ENCODE results near the gene ITGA6. TPM values are rescaled to one million over a fixed set of nuclear protein-coding genes. Genes with fewer than 3 reads are reported as not detected.

ITGA6 gene
- total RNA-seq, 1 donor from 2014 or later = 200 TPM

- no peak for DNase-seq
Measured at GRCh38 chr2:172416447-172417058, 10.8 kb upstream of the ITGA6 start.

- DNase-seq = peak; percentile 57
Measured at GRCh38 chr2:172420216-172420615, 7.2 kb upstream of the ITGA6 start.

- DNase-seq = no peak
Measured at GRCh38 chr2:172423160-172423559, 4.2 kb upstream of the ITGA6 start.

GRCh38 chr2:172425336-172425735, 2.0 kb upstream of the ITGA6 start:
- DNase-seq = no peak

- DNase-seq = no peak
Measured at GRCh38 chr2:172426635-172427255, 641 bp upstream of the ITGA6 start.

GRCh38 chr2:172427990-172428831, 825 bp downstream of the ITGA6 start:
- DNase-seq = peak; percentile 62

- no peak for DNase-seq
Measured at GRCh38 chr2:172428832-172429210, 1.4 kb downstream of the ITGA6 start.

GRCh38 chr2:172429301-172429968, 2.0 kb downstream of the ITGA6 start:
- DNase-seq = peak; percentile 61

- DNase-seq = no peak
Measured at GRCh38 chr2:172430027-172430426, 2.6 kb downstream of the ITGA6 start.

GRCh38 chr2:172430678-172431077, 3.3 kb downstream of the ITGA6 start:
- no peak for DNase-seq

- DNase-seq = no peak
Measured at GRCh38 chr2:172431463-172431862, 4.1 kb downstream of the ITGA6 start.

GRCh38 chr2:172431993-172432392, 4.6 kb downstream of the ITGA6 start:
- no peak for DNase-seq

GRCh38 chr2:172433144-172433543, 5.8 kb downstream of the ITGA6 start:
- DNase-seq = no peak

GRCh38 chr2:172434821-172435605, 7.6 kb downstream of the ITGA6 start:
- no peak for DNase-seq

GRCh38 chr2:172435606-172435911, 8.2 kb downstream of the ITGA6 start:
- no peak for DNase-seq

- no peak for DNase-seq
Measured at GRCh38 chr2:172436889-172437288, 9.5 kb downstream of the ITGA6 start.

GRCh38 chr2:172437419-172438341, 10.3 kb downstream of the ITGA6 start:
- no peak for DNase-seq

GRCh38 chr2:172438741-172439508, 11.5 kb downstream of the ITGA6 start:
- no peak for DNase-seq

GRCh38 chr2:172439509-172439860, 12.1 kb downstream of the ITGA6 start:
- DNase-seq = no peak

GRCh38 chr2:172439911-172440310, 12.5 kb downstream of the ITGA6 start:
- DNase-seq = no peak
